HepG2 (cell line): Measurements from ENCODE around the gene DCLRE1B. TPM values are rescaled to one million over a fixed set of nuclear protein-coding genes. Genes with fewer than 3 reads are reported as not detected.

Experiments
- ATAC-seq: fragments of 200-7000 bp; cut with Tn5 transposase; 3 replicates; pipeline ENCODE4 v1.9.1; 2020; ENCODE audit warnings: mild to moderate bottlenecking, moderate library complexity
- BruUV-seq: library from RNA; stranded (reverse); fragments of 400-500 nt; replicated peaks from 2 replicates; lab custom pipeline; 2021; lab: Mats Ljungman, UMichigan
- CTCF ChIA-PET: fragments of 300-600 bp; formaldehyde crosslinking; extraction: SDS; loops from one replicate; lab custom pipeline; 2021; ENCODE audit warnings: low total read pairs, inconsistent platforms, low intra/inter-chr PET ratio; lab: Yijun Ruan, JAX
- POLR2A ChIA-PET: fragments of 350-600 bp; sonication (Branson Sonifier 250); formaldehyde crosslinking; loops from one replicate; lab custom pipeline; 2020; ENCODE audit warnings: antibody characterized with exemption, inconsistent platforms; lab: Yijun Ruan, JAX
- DNase-seq: peaks from one replicate; pipeline ENCODE4 v3.0.0-alpha.2; 2015; ENCODE audit warnings: low spot score
- FAIRE-seq: peaks from 3 replicates; lab custom pipeline; 2011; peaks lifted over from hg19 to GRCh38; lab: Jason Lieb, UNC
- H2AFZ ChIP-seq: one replicate; pipeline ENCODE4 v1.6.1; 2011; ENCODE audit warnings: low read length, inconsistent platforms
- H3K27ac ChIP-seq: fragments of 300-600 bp; 3 replicates; pipeline ENCODE4 v1.8.0; 2011; ENCODE audit warnings: mixed run types, mild to moderate bottlenecking, mixed read lengths, low read length, inconsistent platforms; ENCODE audit not compliant: insufficient read depth; ENCODE audit errors: extremely low read length
- H3K27me3 ChIP-seq, 2 experiments: fragments of 200-600 bp in 1 of 2; 2 replicates in 1 of 2; 3 replicates in 1 of 2; pipeline versions ENCODE4 v1.6.0 to v1.8.0; 2011; ENCODE audit warnings: low read length in 2 of 2, mild to moderate bottlenecking in 2 of 2, moderate library complexity in 2 of 2, inconsistent platforms in 1 of 2; ENCODE audit not compliant: insufficient read depth in 2 of 2, control insufficient read depth in 1 of 2
- H3K36me3 ChIP-seq, 2 experiments: fragments of 200-600 bp in 1 of 2; replicated peaks in 1 of 2; 2 replicates in 1 of 2; 3 replicates in 1 of 2; pipeline versions ENCODE4 v1.5.1 to v1.8.0; 2011; ENCODE audit warnings: low read length in 2 of 2, inconsistent platforms in 1 of 2; ENCODE audit not compliant: insufficient read depth in 2 of 2, control insufficient read depth in 1 of 2
- H3K4me1 ChIP-seq: 2 replicates; pipeline ENCODE4 v1.5.1; 2012; ENCODE audit warnings: low read length, inconsistent platforms; ENCODE audit not compliant: insufficient read depth
- H3K4me2 ChIP-seq: 2 replicates; pipeline ENCODE4 v1.6.0; 2011; ENCODE audit warnings: low read depth, low read length, inconsistent platforms
- H3K4me3 ChIP-seq, 3 experiments: fragments of 200-600 bp in 1 of 3; sonication (generic), shearing (Covaris generic) in 1 of 3; replicated peaks in 1 of 3; 2 replicates each; pipeline ENCODE4 v1.5.1; 2011 to 2016; ENCODE audit warnings: low read length in 3 of 3, inconsistent platforms in 2 of 3, low read depth in 2 of 3, mild to moderate bottlenecking in 2 of 3, control low read depth in 1 of 3, mixed read lengths in 1 of 3; ENCODE audit not compliant: insufficient read depth in 1 of 3
- H3K79me2 ChIP-seq: one replicate; pipeline ENCODE4 v1.6.1; 2011; ENCODE audit warnings: low read length, inconsistent platforms; ENCODE audit not compliant: insufficient read depth
- H3K9ac ChIP-seq: 2 replicates; pipeline ENCODE4 v1.6.0; 2011; ENCODE audit warnings: mild to moderate bottlenecking, low read depth, low read length, inconsistent platforms; ENCODE audit not compliant: insufficient read depth
- H3K9me3 ChIP-seq: 2 replicates; pipeline ENCODE4 v1.5.1; 2012; ENCODE audit warnings: mild to moderate bottlenecking, low read length
- H4K20me1 ChIP-seq: 2 replicates; pipeline ENCODE4 v1.6.0; 2011; ENCODE audit warnings: inconsistent platforms, mild to moderate bottlenecking, low read length, moderate library complexity; ENCODE audit not compliant: insufficient read depth
- CEBPG ChIP-seq: IDR thresholded peaks from 2 replicates; pipeline ENCODE4 v1.6.1; 2016
- KAT2B ChIP-seq: fragments of 150-350 bp; IDR thresholded peaks from 2 replicates; pipeline ENCODE4 v1.6.1; 2014; ENCODE audit warnings: low read depth, low read length, borderline replicate concordance
- MAF1 ChIP-seq: sonication (generic); formaldehyde crosslinking; IDR thresholded peaks from 2 replicates; pipeline ENCODE4 v1.5.0; 2020; ENCODE audit warnings: missing genetic modification reagents, borderline replicate concordance
- TOPORS ChIP-seq: sonication (generic); formaldehyde crosslinking; IDR thresholded peaks from 2 replicates; pipeline ENCODE4 v1.8.0; 2023; ENCODE audit warnings: mild to moderate bottlenecking, missing genetic modification reagents
- YEATS4 ChIP-seq: sonication (generic); formaldehyde crosslinking; IDR thresholded peaks from 2 replicates; pipeline ENCODE4 v1.4.0; 2020; ENCODE audit warnings: missing genetic modification reagents, borderline replicate concordance
- ZBTB20 ChIP-seq: sonication (generic); formaldehyde crosslinking; IDR thresholded peaks from 2 replicates; pipeline ENCODE4 v1.8.1; 2023; ENCODE audit warnings: missing genetic modification reagents, low read depth, mild to moderate bottlenecking, borderline replicate concordance
- ZNF180 ChIP-seq: sonication (generic); formaldehyde crosslinking; IDR thresholded peaks from 2 replicates; pipeline ENCODE4 v1.4.0; 2020; ENCODE audit warnings: low read depth, missing genetic modification reagents, borderline replicate concordance
- ZNF232 ChIP-seq: sonication (generic); formaldehyde crosslinking; IDR thresholded peaks from 2 replicates; pipeline ENCODE4 v1.4.0; 2020; ENCODE audit warnings: missing genetic modification reagents, borderline replicate concordance
- WGBS: methylation state at CpG from one replicate; pipeline ENCODE4 v1.1.6; 2017; ENCODE audit warnings: low lambda C conversion rate; 5-methylcytosine and 5-hydroxymethylcytosine counted together
- in situ Hi-C: cut with HindIII; loops from 2 replicates; pipeline ENCODE4 v1.10.0; 2017; ENCODE audit warnings: low pct_unique_long_range_greater_than_20kb; ENCODE audit not compliant: extremely low pct_ligation_motif_present
- intact Hi-C: fragments of 100-400 bp; cut with micrococcal nuclease; formaldehyde crosslinking; loops from one replicate; pipeline ENCODE4 v1.10.0; 2022; ENCODE audit not compliant: unreplicated experiment
- polyA plus RNA-seq, 8 experiments: library from polyadenylated mRNA; depleted of rRNA in 3 of 8; stranded (reverse) in 7 of 8; unstranded in 1 of 8; fragments of >200 nt; fragmentation: Illumina TruSeq in 4 of 8; extraction: Trizol in 4 of 8; gene quantifications; 2 replicates each; pipeline versions ENCODE4 v1.2.1 to v1.2.3, GENCODE V29; 2011 to 2016; ENCODE audit warnings: low read depth in 4 of 8, missing spikeins in 1 of 8, mixed read lengths in 1 of 8; ENCODE audit not compliant: insufficient read depth in 1 of 8
- total RNA-seq, 5 experiments: library from RNA; depleted of rRNA; stranded (reverse); fragments of >200 nt; fragmentation: Illumina TruSeq; extraction: Trizol; gene quantifications; 2 replicates each; pipeline ENCODE4 v1.2.3, GENCODE V29; 2016; ENCODE audit warnings: low read depth in 1 of 5
- TF ChIP-seq, protein P1 (sequence below): sonication (generic); formaldehyde crosslinking; IDR thresholded peaks from 2 replicates; pipeline ENCODE4 v1.4.0; 2020; ENCODE audit warnings: mild to moderate bottlenecking, missing genetic modification reagents
- TF ChIP-seq, protein P2 (sequence below), 2 experiments: sonication (generic) in 1 of 2; formaldehyde crosslinking in 1 of 2; IDR thresholded peaks; 2 replicates each; pipeline versions ENCODE4 v1.4.0 to v1.6.1; 2018 to 2020; ENCODE audit warnings: missing genetic modification reagents in 2 of 2, borderline replicate concordance in 1 of 2, low read depth in 1 of 2, mild to moderate bottlenecking in 1 of 2, missing biosample characterization in 1 of 2
- TF ChIP-seq, protein P3 (sequence below): sonication (generic); formaldehyde crosslinking; conservative IDR thresholded peaks from 2 replicates; pipeline ENCODE4 v1.8.0; 2022; ENCODE audit warnings: mild to moderate bottlenecking, moderate library complexity, missing genetic modification reagents
- TF ChIP-seq, protein P4 (sequence below): sonication (generic); formaldehyde crosslinking; IDR thresholded peaks from 2 replicates; pipeline ENCODE4 v1.5.0; 2020; ENCODE audit warnings: mild to moderate bottlenecking, missing genetic modification reagents, borderline replicate concordance

DCLRE1B gene
- total and polyA plus RNA-seq, 2 of the 13 experiments (the other 11 are each of a cell fraction or from before 2014, with no cell fraction given) = 2.7 to 8.0 TPM

DNA sequence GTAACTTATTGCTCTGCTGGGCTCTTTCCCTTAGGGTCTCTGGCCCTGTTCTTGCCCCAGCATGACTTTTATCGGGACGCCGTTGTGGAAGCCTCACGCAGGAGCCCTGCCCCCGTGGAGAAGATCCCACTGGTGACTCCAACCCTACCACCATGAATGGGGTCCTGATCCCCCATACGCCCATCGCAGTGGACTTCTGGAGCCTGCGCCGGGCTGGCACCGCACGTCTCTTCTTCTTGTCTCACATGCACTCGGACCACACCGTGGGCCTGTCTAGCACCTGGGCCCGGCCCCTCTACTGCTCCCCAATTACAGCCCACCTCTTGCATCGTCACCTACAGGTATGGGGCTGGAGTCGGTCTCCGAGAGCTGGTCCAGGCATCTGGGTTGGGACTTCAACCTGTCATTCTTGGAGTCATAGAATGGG is 322 bp downstream of the DCLRE1B start:
- ATAC-seq = peak; percentile 37
- BruUV-seq = TSS peak; percentile 65
- no peaks in the 10 kb centered on the region for H3K9me3 ChIP-seq
- H3K36me3 ChIP-seq = peaks cover 0 to 23% of the 10 kb centered on the region in 2 experiments; a peak in 3 of 5 replicates
- DNase-seq = peak; percentile 15
- H3K4me2 ChIP-seq = peak overlapping the region; percentile 90
- H3K9ac ChIP-seq = peak overlapping the region; percentile 89
- peak overlapping the region; percentile 62 for H2AFZ ChIP-seq
- peaks cover 24% of the 10 kb centered on the region; the same call in 1 of the 2 replicates for H3K4me1 ChIP-seq
- WGBS = 3% methylated on average over 10 of the region's 17 CpGs
- H3K79me2 ChIP-seq = peaks cover 16% of the 10 kb centered on the region
- H3K4me3 ChIP-seq = peak overlapping the region; percentile 81 to 90 (median 88)
- ChIA-PET POLR2A (interaction anchor here (0.6 to 3.5 kb wide), 4 partner anchors 24 to 93 kb away, joined by 3 to 102 read pairs (median 6); partner anchors contain the start of genes HIPK1 and RSBN1), CTCF (interaction anchor here (0.9 to 2.0 kb wide), 2 partner anchors 24 to 70 kb away, joined by 3 to 6 read pairs; partner anchors contain the start of gene HIPK1)
- H3K27me3 ChIP-seq = no peaks in the 10 kb centered on the region; a peak in 1 of 5 replicates
- intact Hi-C loops (loop anchor here (1.0 kb wide), 3 partner anchors 24 to 93 kb away; partner anchors contain the start of genes HIPK1 and RSBN1), in situ Hi-C loops (no loop called here)
- H4K20me1 ChIP-seq = no peaks in the 10 kb centered on the region
- peak overlapping the region; percentile 78 for H3K27ac ChIP-seq
- no peak for FAIRE-seq
- TF ChIP-seq, protein P1, sequence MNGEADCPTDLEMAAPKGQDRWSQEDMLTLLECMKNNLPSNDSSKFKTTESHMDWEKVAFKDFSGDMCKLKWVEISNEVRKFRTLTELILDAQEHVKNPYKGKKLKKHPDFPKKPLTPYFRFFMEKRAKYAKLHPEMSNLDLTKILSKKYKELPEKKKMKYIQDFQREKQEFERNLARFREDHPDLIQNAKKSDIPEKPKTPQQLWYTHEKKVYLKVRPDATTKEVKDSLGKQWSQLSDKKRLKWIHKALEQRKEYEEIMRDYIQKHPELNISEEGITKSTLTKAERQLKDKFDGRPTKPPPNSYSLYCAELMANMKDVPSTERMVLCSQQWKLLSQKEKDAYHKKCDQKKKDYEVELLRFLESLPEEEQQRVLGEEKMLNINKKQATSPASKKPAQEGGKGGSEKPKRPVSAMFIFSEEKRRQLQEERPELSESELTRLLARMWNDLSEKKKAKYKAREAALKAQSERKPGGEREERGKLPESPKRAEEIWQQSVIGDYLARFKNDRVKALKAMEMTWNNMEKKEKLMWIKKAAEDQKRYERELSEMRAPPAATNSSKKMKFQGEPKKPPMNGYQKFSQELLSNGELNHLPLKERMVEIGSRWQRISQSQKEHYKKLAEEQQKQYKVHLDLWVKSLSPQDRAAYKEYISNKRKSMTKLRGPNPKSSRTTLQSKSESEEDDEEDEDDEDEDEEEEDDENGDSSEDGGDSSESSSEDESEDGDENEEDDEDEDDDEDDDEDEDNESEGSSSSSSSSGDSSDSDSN (CRISPR knock-in tag) = peak; percentile 3; the same call in 1 of the 2 replicates
- TF ChIP-seq, protein P2, sequence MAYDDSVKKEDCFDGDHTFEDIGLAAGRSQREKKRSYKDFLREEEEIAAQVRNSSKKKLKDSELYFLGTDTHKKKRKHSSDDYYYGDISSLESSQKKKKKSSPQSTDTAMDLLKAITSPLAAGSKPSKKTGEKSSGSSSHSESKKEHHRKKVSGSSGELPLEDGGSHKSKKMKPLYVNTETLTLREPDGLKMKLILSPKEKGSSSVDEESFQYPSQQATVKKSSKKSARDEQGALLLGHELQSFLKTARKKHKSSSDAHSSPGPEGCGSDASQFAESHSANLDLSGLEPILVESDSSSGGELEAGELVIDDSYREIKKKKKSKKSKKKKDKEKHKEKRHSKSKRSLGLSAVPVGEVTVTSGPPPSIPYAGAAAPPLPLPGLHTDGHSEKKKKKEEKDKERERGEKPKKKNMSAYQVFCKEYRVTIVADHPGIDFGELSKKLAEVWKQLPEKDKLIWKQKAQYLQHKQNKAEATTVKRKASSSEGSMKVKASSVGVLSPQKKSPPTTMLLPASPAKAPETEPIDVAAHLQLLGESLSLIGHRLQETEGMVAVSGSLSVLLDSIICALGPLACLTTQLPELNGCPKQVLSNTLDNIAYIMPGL (CRISPR knock-in tag; IDR thresholded peaks at IDR 0.05; ENCODE audit: borderline replicate concordance in 1 of 2, low read depth in 1 of 2) = peak in 1 of 2 experiments; percentile 18; a peak in 1 of 4 replicates
- TF ChIP-seq YEATS4 (CRISPR knock-in tag) (no peak; the same call in 1 of the 2 replicates), MAF1 (no peak), KAT2B (no peak), CEBPG (CRISPR knock-in tag) (no peak), ZBTB20 (peak; percentile 4; the same call in 1 of the 2 replicates), TOPORS (CRISPR knock-in tag) (0 out of 2 replicates have a peak, but pooled peaks have one; percentile 3), ZNF180 (CRISPR knock-in tag) (0 out of 2 replicates have a peak, but pooled peaks have one; percentile 20), ZNF232 (CRISPR knock-in tag) (peak; percentile 19; the same call in 1 of the 2 replicates)
- TF ChIP-seq, protein P3, sequence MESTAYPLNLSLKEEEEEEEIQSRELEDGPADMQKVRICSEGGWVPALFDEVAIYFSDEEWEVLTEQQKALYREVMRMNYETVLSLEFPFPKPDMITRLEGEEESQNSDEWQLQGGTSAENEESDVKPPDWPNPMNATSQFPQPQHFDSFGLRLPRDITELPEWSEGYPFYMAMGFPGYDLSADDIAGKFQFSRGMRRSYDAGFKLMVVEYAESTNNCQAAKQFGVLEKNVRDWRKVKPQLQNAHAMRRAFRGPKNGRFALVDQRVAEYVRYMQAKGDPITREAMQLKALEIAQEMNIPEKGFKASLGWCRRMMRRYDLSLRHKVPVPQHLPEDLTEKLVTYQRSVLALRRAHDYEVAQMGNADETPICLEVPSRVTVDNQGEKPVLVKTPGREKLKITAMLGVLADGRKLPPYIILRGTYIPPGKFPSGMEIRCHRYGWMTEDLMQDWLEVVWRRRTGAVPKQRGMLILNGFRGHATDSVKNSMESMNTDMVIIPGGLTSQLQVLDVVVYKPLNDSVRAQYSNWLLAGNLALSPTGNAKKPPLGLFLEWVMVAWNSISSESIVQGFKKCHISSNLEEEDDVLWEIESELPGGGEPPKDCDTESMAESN (CRISPR knock-in tag) = 0 out of 2 replicates have a peak, but pooled peaks have one; percentile 23
- TF ChIP-seq, protein P4, sequence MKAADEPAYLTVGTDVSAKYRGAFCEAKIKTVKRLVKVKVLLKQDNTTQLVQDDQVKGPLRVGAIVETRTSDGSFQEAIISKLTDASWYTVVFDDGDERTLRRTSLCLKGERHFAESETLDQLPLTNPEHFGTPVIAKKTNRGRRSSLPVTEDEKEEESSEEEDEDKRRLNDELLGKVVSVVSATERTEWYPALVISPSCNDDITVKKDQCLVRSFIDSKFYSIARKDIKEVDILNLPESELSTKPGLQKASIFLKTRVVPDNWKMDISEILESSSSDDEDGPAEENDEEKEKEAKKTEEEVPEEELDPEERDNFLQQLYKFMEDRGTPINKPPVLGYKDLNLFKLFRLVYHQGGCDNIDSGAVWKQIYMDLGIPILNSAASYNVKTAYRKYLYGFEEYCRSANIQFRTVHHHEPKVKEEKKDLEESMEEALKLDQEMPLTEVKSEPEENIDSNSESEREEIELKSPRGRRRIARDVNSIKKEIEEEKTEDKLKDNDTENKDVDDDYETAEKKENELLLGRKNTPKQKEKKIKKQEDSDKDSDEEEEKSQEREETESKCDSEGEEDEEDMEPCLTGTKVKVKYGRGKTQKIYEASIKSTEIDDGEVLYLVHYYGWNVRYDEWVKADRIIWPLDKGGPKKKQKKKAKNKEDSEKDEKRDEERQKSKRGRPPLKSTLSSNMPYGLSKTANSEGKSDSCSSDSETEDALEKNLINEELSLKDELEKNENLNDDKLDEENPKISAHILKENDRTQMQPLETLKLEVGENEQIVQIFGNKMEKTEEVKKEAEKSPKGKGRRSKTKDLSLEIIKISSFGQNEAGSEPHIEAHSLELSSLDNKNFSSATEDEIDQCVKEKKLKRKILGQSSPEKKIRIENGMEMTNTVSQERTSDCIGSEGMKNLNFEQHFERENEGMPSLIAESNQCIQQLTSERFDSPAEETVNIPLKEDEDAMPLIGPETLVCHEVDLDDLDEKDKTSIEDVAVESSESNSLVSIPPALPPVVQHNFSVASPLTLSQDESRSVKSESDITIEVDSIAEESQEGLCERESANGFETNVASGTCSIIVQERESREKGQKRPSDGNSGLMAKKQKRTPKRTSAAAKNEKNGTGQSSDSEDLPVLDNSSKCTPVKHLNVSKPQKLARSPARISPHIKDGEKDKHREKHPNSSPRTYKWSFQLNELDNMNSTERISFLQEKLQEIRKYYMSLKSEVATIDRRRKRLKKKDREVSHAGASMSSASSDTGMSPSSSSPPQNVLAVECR (CRISPR knock-in tag) = peak; percentile 61
